ENCODE results near the gene YEATS4. TPM values are rescaled to one million over a fixed set of nuclear protein-coding genes. Genes with fewer than 3 reads are reported as not detected.
"Not testable (repeated sequence)": the region's sequence is repeated elsewhere in the genome, so short reads cannot be mapped to it uniquely, and the experiment has no call there.

Gene YEATS4
- polyA plus RNA-seq (ENCODE audit: insufficient read length in 4 of 4), result 10 to 100 TPM; 26.6 to 32.9 (median 31.3) TPM

DNA sequence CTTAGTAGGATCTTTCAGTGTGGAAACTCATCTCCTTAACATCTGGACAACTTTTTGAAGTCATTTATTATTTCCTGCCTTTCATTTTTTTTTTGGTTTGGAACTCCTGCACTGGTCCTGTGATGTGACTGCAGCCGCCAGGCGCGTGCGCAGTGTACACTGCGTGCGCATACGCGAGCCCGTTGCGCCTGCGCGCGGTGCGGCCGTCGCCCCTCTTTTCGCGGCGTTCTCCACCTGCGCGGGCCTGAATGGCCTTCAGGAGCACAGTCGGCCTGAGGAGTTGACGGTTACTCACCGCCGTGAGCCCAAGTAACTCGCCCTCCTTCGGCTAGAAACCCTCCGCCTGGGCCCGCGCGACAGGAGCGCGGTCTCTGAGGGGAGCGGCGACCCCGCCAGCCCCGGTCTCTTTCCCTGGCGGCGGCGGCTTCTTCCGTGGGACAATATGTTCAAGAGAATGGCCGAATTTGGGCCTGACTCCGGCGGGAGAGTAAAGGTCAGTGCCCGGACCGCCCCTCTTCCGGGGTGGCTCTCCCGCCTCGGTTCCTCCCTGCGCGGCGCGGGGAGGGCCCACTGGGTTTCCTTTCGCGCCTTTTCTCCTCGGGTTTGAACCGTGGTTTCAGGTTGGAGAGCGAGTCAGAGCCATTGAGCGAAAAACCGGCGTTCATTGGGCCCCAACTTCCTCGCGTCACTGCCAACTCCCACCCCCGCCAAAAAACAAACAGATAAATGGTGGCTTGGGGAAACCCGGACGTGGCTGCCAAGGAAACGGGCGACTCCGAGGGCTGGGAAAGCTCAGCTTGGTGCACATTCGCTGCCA, at the start of gene YEATS4:
Gene YEATS4, plus strand, starts transcription at position 213 of the 817 bp plus-strand sequence. Its CDS starts 230 bp downstream, at position 443.
- DNase-seq (ENCODE audit: low read depth in 4 of 4, low spot score in 2 of 4), result peak; percentile 71 to 84 (median 78)

DNA sequence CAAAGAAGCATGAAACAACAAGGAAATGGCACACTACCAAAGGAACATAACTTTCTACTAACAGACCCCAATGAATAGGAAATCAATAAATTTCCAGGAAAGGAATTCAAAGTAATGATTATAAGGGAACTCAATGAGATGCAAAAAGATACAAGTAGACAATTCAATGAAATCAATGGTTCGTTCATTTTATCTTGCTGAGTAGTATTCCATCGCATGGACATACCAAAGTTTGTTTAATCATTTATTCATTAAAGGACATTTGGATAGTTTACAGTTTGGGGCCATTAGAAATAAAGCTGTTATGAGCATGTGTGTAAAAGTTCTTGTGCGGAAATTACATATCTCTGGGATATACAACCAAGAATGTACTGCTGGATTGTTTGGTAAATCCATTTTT, 46.3 kb upstream of the YEATS4 start:
- no peak for DNase-seq (ENCODE audit: low read depth in 4 of 4, low spot score in 2 of 4)

DNA sequence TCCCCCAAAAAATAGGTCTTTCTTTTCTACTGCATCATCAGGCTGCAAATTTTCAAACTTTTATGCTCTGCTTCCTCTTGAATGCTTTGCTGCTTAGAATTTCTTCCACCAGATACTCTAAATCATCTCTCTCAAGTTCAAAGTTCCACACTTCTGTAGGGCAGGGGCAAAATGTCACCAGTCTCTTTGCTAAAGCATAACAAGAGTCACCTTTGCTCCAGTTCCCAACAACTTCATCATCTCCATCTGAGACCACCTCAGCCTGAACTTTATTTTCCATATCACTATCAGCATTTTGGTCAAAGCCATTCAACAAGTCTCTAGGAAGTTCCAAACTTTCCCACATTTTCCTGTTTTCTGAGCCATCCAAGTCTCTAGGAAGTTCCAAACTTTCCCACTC, 42.8 kb upstream of the YEATS4 start:
- not testable (repeated sequence) for DNase-seq (ENCODE audit: low read depth in 4 of 4, low spot score in 2 of 4)

DNA sequence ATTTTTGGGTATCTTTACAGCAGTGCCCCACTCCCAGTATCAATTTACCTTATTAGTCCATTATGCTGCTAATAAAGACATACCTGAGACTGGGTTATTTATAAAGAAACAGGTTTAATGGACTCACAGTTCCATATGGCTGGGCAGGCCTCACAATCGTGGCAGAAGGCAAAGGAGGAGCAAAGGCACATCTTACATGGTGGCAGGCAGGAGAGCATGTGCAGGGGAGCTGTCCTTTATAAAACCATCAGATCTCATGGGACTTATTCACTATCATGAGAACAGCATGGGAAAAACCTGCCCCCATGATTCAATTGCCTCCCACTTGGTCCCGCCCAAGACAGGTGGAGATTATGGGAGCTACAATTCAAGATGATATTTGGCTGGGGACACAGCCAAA, 42.3 kb upstream of the YEATS4 start:
- DNase-seq (ENCODE audit: low read depth in 4 of 4, low spot score in 2 of 4), result not testable (repeated sequence)

DNA sequence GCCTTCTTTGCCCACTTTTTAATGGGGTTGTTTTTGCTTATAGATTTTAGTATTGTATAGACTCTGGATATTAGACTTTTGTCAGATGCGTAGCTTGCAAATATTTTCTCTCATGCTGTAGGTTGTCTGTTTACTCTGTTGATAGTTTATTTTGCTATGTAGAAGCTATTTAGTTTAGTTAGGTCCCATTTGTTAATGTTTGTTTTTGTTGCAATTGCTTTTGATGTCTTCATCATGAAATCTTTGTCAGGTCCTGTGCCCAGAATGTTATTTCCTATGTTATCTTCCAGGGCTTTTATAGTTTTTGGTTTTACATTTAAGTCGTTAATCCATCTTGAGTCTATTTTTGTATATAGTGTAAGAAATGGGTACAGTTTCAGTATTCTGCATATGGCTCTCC, 41.3 kb upstream of the YEATS4 start:
- DNase-seq (ENCODE audit: low read depth in 4 of 4, low spot score in 2 of 4), result no peak

DNA sequence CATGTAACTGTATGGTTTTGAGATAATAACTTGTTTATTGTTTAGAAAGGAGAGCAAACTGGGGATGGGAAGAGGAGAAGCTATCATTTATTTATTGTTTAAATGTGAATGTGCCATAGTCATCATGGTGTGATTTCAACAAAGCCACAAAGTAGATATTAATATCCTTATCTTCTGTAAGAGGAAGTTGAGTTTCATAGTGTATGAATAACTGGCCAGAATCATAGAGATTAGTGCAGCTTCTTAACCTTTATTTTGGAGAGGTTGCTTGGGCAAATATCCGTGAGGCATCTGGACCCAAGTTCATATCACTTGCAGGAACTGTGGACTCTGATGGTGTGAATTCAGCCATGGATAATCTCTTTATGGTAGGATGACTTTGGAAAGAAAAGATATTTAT, 38.2 kb upstream of the YEATS4 start:
- no peak for DNase-seq (ENCODE audit: low read depth in 4 of 4, low spot score in 2 of 4)

DNA sequence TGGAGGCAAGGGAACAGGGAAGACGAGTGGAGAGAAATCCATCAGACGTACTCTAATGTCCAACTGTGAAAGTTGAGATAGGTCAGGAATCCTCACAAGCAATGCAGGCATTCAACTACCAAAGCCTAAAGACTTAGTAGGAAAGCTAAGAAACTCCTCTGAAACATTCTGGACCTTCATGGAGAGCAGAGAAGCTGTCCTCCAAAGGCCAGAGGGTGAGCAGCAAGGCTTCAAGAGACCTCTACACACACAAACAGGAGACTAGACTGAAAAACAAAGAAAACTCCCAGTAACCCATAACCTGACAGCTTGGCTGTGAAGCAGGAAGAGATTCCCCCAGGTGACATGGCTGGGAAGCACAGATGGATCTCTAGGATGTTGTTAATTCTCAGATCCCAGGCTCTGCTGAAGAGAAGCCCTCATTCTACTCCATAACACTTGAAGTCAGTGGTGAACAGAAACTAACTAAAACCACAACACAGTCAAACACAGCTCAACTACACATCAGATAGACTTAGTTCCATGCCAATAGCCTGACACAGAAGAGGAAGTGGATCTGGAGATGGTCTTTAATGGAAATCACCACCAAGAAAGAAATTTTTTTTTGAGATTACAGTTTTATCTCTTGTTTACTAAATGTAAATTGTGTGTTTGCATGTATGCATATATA, 34.6 kb upstream of the YEATS4 start:
- DNase-seq (ENCODE audit: low read depth in 4 of 4, low spot score in 2 of 4), result no peak

DNA sequence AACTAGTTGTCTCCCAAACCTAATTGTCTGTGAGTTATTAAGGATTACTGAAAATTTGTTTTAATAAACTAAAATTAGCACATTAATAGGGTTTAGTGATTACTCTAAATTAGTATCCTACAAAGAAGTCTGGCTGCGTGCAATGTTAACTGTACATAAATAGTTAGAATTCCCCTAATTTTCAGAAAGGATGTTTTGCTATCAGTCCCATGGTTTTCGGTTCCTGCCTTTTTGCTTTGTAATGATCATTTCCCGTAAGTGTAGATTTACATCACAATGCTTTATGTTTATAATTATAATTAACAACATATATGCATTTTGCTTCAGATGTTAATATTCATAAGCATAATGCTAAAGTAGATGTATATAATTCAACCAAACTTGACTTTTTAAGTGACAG, 31.1 kb upstream of the YEATS4 start:
- DNase-seq (ENCODE audit: low read depth in 4 of 4, low spot score in 2 of 4), result no peak

DNA sequence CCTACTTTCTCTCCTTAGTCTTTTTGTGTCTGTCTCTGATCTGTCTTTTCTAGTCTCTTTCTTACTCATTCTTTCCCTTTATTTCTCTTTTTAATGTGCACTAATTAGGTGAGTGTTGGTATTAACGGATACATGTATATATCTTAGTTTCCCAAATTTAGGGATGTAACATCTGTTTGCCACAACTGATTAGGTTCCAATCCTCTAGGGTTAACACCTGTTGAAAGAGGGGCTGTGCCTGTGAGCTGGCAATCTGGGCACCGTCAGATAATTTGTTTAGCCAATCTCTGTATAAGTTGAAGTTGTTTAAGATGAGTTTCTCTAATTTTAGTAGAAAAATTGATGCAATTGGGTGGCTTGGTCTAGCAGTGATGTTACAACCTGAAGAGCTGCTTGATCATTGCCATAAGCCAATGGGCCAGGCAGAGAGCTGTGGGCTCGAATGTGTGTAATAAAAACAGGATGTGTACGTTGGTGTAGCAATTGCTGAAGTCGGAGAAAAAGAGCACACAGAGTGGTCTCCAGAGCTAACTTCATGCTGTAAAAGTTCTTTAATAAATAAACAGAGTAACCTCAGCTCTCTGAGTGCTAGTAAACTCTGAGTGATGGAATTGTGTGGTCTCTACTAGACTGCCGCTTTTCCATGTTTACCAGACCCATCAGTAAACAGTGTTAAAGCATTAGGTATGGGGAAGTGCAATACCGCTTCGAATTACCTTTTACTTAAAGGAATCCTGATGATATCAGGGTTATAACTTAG, 29.7 kb upstream of the YEATS4 start:
- DNase-seq (ENCODE audit: low read depth in 4 of 4, low spot score in 2 of 4), result no peak

DNA sequence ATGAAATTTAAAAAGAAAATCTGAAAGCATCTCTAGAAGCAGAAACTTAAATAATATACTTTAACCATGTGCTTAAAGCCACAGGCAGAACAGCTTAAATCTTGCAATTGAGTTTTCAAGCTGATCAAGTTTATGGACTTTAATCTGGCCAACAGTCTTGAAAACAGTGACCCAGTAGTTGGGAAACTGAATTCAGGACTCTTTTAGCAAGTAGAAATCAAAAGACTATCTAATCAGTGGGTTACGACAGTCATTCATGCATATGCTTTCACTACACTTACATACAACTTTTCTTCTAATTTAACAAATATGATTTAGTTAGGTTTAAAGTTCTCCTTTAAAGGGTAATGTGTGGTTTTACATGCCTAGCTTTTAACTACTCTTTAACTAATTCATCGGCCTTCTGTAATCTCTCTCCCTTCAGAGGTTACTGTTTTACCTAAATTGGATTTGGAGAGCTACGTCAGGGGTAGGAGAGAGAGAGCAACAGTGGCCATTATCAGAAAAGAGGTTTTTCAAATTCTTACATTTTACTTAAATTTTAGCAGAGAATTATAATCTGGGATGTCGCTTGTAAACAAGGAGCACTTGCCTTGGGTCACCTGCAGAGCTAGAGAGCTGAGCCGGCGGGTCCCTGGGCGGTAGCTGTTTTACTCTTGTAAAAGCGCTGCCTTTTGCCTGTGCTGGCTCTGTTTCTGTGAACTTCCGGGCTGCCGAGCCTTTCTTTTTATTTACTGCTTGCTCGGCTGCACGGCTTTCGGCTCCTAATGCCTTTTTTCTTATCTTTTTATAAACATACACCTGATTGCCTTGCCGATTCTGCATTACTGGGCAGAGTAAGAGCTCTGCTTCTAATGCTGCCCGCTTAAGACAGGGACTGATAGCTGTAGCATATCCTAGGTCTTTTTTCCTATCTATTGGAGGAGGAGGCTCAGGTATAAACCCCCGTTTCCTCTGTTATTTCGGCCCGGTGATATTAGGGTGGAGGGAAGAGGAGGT, 28.8 kb upstream of the YEATS4 start:
- peak in 1 of 4 donors; percentile 25 for DNase-seq (ENCODE audit: low read depth in 4 of 4, low spot score in 2 of 4)

DNA sequence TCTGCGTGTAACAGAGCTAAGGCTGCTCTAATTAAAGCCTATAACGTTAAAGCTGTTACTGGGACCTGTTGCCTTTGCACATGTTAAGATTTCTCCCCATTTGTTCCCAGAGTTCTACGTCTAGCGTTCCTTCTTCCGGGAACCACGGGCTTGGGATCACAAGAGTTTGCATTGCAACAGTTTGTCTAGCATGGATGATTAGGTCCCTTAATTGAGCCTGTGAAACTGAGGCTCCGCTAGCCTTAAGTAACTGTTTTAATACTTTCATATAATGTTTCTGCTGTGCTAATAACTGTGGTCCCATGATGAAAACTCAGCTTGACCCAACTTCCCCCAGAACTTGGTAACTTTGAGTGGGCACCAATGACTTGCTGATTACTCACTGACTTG, 28.0 kb upstream of the YEATS4 start:
- peak in 1 of 4 donors; percentile 2 for DNase-seq (ENCODE audit: low read depth in 4 of 4, low spot score in 2 of 4)

DNA sequence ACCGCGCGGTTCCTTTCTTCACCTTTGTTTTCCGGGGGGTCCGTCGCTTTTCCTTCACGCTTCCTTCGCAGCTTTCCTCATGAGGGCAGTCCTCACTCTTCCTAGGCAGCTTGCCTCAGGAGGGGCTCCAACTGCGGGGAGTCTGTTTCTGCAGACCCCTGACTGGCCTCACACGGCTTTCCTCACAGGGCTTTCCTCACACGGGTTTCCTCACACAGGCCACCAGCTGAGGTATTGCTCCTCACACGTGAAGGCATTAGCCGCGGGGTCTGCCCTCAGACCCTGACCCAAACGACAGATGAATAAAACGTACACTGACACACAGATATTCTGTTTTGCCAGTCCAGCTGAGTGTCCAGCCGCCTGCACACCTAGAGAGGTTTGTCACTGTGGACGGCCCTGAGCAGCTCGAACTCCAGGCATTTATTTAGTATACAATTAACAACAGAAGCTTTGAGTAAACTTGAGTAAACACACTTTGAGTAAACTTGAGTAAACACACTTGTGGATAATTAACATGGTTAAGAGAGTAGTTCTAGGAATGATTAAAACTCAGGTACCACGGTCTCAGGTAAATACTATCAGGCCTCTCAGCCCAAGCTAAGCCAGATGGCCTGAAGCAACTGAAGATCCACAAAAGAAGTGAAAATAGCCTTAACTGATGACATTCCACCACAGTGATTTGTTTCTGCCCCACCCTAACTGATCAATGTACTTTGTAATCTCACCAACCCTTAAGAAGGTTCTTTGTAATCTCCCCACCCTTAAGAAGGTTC, 27.4 kb upstream of the YEATS4 start:
- DNase-seq (ENCODE audit: low read depth in 4 of 4, low spot score in 2 of 4), result no peak

DNA sequence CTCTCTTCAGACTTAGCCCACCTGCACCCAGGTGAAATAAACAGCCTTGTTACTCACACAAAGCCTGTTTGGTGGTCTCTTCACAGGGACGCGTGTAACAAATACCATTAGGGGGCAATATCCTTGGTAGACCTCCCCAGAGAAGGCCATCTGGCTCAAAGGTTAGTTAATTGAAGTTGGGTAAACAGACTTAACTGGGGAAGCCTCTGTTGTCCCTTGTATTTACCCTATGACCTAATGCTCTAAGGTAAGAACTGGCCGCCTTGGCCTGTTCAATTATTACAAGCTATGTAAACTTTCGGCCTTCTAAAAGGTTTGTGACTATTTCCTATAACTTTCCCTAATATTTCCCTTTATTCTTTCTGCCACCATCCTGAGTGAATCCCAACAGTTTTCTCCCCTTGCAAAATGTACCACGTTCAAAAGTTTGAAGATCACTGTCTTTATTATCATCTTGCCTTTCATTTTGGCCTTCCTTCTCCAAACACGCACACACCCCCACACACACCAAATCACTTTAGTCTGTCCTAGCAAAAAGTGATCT, 26.7 kb upstream of the YEATS4 start:
- no peak for DNase-seq (ENCODE audit: low read depth in 4 of 4, low spot score in 2 of 4)

DNA sequence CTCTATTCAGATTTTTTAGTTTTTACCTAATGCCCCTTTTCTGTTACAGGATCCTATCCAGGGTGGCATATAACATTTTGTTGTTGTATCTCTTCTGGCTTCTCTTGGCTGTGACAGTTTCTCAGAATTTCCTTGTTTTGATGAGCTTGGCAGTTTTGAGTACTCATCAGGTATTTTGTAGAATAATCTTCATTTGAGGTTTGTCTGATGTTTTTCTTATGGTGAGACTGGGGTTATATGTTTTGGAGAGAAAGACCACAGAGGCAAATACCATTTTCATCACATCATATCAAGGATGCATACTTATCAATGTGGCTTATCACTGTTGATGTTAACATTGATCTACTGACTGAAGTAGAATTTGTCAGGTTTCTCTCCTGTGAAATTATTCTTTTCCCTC, 25.4 kb upstream of the YEATS4 start:
- DNase-seq (ENCODE audit: low read depth in 4 of 4, low spot score in 2 of 4), result no peak

DNA sequence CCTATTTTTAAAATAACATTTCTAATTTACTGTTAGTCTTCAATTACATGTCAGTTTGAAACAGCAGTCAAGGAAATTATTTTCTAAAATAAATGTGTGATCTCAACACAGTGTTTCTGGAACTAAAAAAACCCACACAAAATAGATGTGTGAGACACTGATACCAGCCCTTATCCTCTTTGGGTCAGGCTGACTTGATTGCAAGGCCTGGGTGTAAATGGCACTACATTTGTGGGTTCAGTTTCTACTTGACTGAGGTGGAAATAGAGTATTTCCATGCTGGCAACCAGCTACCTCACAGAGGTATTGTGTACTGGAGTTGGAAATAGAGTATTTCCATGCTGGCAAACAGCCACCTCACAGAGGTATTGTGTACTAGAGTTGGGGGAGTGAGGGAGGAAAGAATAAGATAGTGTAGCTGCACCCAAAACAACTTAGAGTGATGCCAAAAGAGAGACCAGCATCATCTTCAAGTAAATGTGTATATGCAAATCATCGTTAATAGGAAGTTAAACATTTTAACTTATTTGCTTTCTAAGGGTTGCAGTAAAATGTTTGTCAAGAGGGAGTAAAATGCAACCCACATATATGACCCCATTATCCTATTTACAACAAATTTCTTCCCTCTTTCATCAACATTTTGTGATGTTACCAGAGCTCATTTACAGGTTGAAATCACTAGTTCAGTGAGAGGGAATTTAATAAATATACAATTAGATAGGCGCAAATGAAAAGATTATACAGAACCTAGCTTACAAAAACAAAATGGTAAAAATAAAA, 22.0 kb upstream of the YEATS4 start:
- DNase-seq (ENCODE audit: low read depth in 4 of 4, low spot score in 2 of 4), result no peak

DNA sequence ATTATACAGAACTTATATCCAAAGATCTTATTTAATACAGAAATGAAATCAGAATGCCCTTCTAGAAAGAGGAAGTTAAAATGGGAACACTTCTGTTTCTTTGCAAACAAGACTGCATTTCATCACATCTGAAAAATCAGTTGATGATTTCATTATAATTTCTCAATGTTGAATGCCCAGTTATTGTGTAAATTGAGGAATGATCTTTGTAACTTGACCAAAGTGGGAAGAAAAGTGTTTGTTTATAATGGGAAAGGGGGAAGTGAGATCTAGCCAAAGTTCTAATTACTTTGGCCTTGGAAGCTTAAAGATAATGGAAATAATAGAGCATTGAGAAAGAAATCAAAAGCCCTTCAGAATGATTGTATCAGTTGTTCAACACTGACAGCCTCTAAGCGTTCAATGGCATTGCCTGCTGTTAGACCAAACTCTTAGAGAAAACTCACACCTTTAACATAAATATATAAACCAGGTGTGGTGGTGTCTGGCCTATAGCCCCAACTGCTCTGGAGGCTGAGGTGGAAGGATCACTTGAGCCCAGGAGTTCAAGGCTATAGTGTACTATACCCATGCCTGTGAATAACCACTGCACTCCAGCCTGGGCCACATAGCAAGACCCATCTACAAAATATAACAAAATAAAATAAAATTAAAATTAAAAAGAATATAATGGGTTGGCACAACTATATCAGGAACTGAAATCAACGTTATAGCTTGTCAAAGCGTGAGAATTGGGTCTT, 21.3 kb upstream of the YEATS4 start:
- DNase-seq (ENCODE audit: low read depth in 4 of 4, low spot score in 2 of 4), result no peak

DNA sequence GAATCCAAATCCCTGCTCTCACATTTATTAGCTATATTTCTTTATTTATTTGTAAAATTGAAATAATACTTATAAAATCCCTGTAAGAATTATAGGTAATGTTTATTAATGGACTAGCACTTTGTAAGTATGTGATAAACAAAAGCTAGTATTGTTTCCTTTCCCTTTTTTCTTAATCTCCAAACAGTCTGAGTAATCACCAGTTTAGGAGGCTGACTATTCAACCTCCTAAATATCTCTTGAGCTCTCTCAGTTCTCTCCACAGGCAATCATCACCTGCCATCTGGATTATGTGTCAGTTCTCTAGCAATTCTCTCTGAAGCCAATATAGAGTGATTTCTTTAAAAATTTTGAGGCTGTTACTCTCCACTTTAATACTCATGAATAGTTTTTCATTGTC, 20.6 kb upstream of the YEATS4 start:
- DNase-seq (ENCODE audit: low read depth in 4 of 4, low spot score in 2 of 4), result no peak

DNA sequence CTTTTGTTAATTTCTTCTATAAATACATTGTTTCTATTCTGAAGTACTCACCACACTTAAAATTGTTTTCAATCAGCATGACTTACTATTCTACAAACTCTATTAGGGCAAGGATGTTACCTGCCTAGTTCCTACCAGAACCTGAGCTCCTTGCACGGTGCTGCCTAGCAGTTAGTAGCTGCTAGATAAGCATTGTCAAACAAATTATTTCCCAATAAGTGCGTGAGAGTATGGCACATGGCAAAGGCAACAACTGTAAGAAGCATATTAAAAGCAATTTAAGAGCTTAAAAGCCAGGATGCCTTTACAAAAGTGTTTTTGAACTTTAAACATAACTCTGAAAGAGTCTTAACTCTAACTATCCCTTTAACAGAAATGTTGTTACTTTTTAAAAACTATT, 19.5 kb upstream of the YEATS4 start:
- no peak for DNase-seq (ENCODE audit: low read depth in 4 of 4, low spot score in 2 of 4)
